ENCODE results near the gene KIAA1217.

KIAA1217 gene

GRCh38 chr10:24205821-24206220 is 3.1 kb upstream of the KIAA1217 start:
- Histone ChIP-seq H3K9ac (ENCODE audit: low read length) (no peak overlapping the region), H2AFZ (ENCODE audit: low read depth, low read length) (no peak overlapping the region), H3K27me3 (ENCODE audit: low read depth, low read length) (no peaks in the 10 kb centered on the region), H4K20me1 (ENCODE audit: insufficient read depth, low read length) (no peaks in the 10 kb centered on the region), H3K4me2 (ENCODE audit: low read length) (no peak overlapping the region), H3K36me3 (replicated peaks; ENCODE audit: low read depth, low read length) (no peaks in the 10 kb centered on the region), H3K4me3 (ENCODE audit: low read length) (no peak overlapping the region), H3K79me2 (ENCODE audit: low read length) (no peaks in the 10 kb centered on the region), H3K4me1 (ENCODE audit: low read length) (peaks cover 32% of the 10 kb centered on the region), H3K27ac (ENCODE audit: low read length) (no peak overlapping the region), H3K9me3 (ENCODE audit: insufficient read depth, low read length) (no peaks in the 10 kb centered on the region)
- no peak for TF ChIP-seq CTCF (IDR thresholded peaks at IDR 0.05; ENCODE audit: low read depth, low read length)
- no peak for TF ChIP-seq EZH2phosphoT487 (IDR thresholded peaks at IDR 0.05; ENCODE audit: low read depth)

GRCh38 chr10:24206334-24206733 is 2.6 kb upstream of the KIAA1217 start:
- no peak overlapping the region for H3K27ac ChIP-seq (ENCODE audit: low read length)
- no peak overlapping the region for H3K9ac ChIP-seq (ENCODE audit: low read length)

DNA sequence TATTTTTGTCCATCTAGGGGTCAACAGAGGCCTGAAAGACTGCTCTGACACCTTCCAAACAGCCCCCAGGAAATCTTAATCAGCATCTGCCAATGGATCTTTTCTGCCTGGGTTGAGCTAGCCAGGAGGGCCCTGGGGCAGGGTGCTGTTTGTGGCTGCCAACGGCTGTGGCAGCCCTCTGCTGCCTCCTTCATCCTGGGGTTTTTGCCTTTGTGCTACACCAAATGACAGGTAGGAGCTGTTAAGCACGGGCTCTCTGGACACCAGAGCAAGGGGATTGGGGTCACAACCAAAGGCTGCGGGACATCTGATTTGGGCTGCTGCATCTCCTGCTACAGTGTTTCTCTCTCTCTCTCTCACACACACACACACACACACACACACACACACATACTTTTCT is 2.0 kb upstream of the KIAA1217 start:
- no peaks in the 10 kb centered on the region for H4K20me1 ChIP-seq (ENCODE audit: insufficient read depth, low read length)
- peaks cover 34% of the 10 kb centered on the region for H3K4me1 ChIP-seq (ENCODE audit: low read length)
- TF ChIP-seq EZH2phosphoT487 (IDR thresholded peaks at IDR 0.05; ENCODE audit: low read depth) (no peak), CTCF (IDR thresholded peaks at IDR 0.05; ENCODE audit: low read depth, low read length) (no peak)
- H3K4me3 ChIP-seq (ENCODE audit: low read length) = no peak overlapping the region
- no peaks in the 10 kb centered on the region for H3K36me3 ChIP-seq (replicated peaks; ENCODE audit: low read depth, low read length)
- H3K27ac ChIP-seq (ENCODE audit: low read length) = no peak overlapping the region
- peak overlapping the region; percentile 75 for H3K4me2 ChIP-seq (ENCODE audit: low read length)
- H3K9me3 ChIP-seq (ENCODE audit: insufficient read depth, low read length) = no peaks in the 10 kb centered on the region
- H3K27me3 ChIP-seq (ENCODE audit: low read depth, low read length) = no peaks in the 10 kb centered on the region
- no peak overlapping the region for H3K9ac ChIP-seq (ENCODE audit: low read length)
- no peaks in the 10 kb centered on the region for H3K79me2 ChIP-seq (ENCODE audit: low read length)
- no peak overlapping the region for H2AFZ ChIP-seq (ENCODE audit: low read depth, low read length)

More at GRCh38 chr10:24206334-24206733, 2.6 kb upstream of the KIAA1217 start:
- Histone ChIP-seq H3K4me3 (ENCODE audit: low read length) (no peak overlapping the region), H3K9me3 (ENCODE audit: insufficient read depth, low read length) (no peaks in the 10 kb centered on the region), H3K4me2 (ENCODE audit: low read length) (peak overlapping the region; percentile 28), H3K36me3 (replicated peaks; ENCODE audit: low read depth, low read length) (no peaks in the 10 kb centered on the region), H3K27me3 (ENCODE audit: low read depth, low read length) (no peaks in the 10 kb centered on the region), H3K4me1 (ENCODE audit: low read length) (peaks cover 34% of the 10 kb centered on the region), H2AFZ (ENCODE audit: low read depth, low read length) (no peak overlapping the region), H3K79me2 (ENCODE audit: low read length) (no peaks in the 10 kb centered on the region), H4K20me1 (ENCODE audit: insufficient read depth, low read length) (no peaks in the 10 kb centered on the region)
- TF ChIP-seq EZH2phosphoT487 (IDR thresholded peaks at IDR 0.05; ENCODE audit: low read depth) (no peak), CTCF (IDR thresholded peaks at IDR 0.05; ENCODE audit: low read depth, low read length) (no peak)

DNA sequence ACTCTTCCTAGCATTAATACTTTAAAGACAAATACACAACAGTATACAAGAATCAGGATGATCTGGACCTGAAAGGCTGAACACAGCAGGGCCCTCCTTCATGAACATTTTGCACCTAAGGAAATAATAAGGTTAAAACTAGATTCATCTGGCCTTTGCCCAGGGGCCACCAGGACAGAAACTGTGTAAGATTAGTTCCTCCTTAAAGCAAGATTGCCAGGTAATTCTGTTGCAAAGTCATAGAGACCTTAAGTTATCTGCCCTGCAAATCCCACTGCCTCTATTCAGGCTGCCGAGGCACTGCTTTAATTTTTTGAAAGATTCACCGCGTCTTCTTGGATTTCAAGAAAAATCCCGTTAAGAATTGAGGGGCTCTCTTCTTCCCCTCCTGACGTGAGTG is 1.6 kb upstream of the KIAA1217 start:
- Histone ChIP-seq H3K27me3 (ENCODE audit: low read depth, low read length) (no peaks in the 10 kb centered on the region), H3K4me2 (ENCODE audit: low read length) (peak overlapping the region; percentile 75), H3K9me3 (ENCODE audit: insufficient read depth, low read length) (no peaks in the 10 kb centered on the region), H3K36me3 (replicated peaks; ENCODE audit: low read depth, low read length) (no peaks in the 10 kb centered on the region), H3K27ac (ENCODE audit: low read length) (peak overlapping the region; percentile 82; the same call in 1 of the 2 replicates), H2AFZ (ENCODE audit: low read depth, low read length) (no peak overlapping the region), H4K20me1 (ENCODE audit: insufficient read depth, low read length) (no peaks in the 10 kb centered on the region), H3K79me2 (ENCODE audit: low read length) (0 out of 2 replicates have a peak, but pooled peaks cover under 1% of the 10 kb centered on the region), H3K4me3 (ENCODE audit: low read length) (no peak overlapping the region), H3K4me1 (ENCODE audit: low read length) (peaks cover 34% of the 10 kb centered on the region), H3K9ac (ENCODE audit: low read length) (no peak overlapping the region)
- no peak for TF ChIP-seq EZH2phosphoT487 (IDR thresholded peaks at IDR 0.05; ENCODE audit: low read depth)
- TF ChIP-seq CTCF (IDR thresholded peaks at IDR 0.05; ENCODE audit: low read depth, low read length) = no peak
